PC-3 (cell line): Measurements from ENCODE around the gene TGFB2. TPM values are rescaled to one million over a fixed set of nuclear protein-coding genes. Genes with fewer than 3 reads are reported as not detected.

Experiments
- ATAC-seq: fragments of 200-7000 bp; cut with Tn5 transposase; 2 replicates; pipeline ENCODE4 v1.9.1; 2020; ENCODE audit warnings: mild to moderate bottlenecking, moderate library complexity
- BruUV-seq: library from RNA; stranded (reverse); fragments of 400-500 nt; replicated peaks from 2 replicates; lab custom pipeline; 2021; lab: Mats Ljungman, UMichigan
- CTCF ChIA-PET: fragments of 300-600 bp; sonication (Branson Sonifier 250); formaldehyde crosslinking; loops from one replicate; lab custom pipeline; 2022; ENCODE audit warnings: antibody characterized with exemption; lab: Charles Lee
- POLR2A ChIA-PET: fragments of 300-600 bp; sonication (Branson Sonifier 250); formaldehyde crosslinking; loops from one replicate; lab custom pipeline; 2022; ENCODE audit warnings: antibody characterized with exemption; ENCODE audit not compliant: unreplicated experiment; lab: Charles Lee
- DNase-seq: peaks from one replicate; pipeline ENCODE4 v3.0.0-alpha.2; 2015
- H2AFZ ChIP-seq: fragments of 300-600 bp; sonication (generic); 2 replicates; pipeline ENCODE4 v1.6.0; 2016; ENCODE audit warnings: antibody characterized with exemption, low read length
- H3F3A ChIP-seq: fragments of 300-600 bp; sonication (generic); one replicate; pipeline ENCODE4 v1.6.0; 2017; ENCODE audit warnings: antibody characterized with exemption, low read length, control low read depth, mild to moderate bottlenecking; ENCODE audit not compliant: unreplicated experiment
- H3K27ac ChIP-seq: fragments of 300-600 bp; sonication (generic); 2 replicates; pipeline ENCODE4 v1.5.1; 2016; ENCODE audit warnings: mild to moderate bottlenecking, low read length
- H3K27me3 ChIP-seq: fragments of 300-600 bp; sonication (generic); 2 replicates; pipeline ENCODE4 v1.6.1; 2016; ENCODE audit warnings: low read length, mixed read lengths
- H3K36me3 ChIP-seq: fragments of 300-600 bp; sonication (generic); 2 replicates; pipeline ENCODE4 v1.6.1; 2016; ENCODE audit warnings: low read depth, mixed run types, low read length, mixed read lengths
- H3K4me1 ChIP-seq: fragments of 300-600 bp; sonication (generic); 2 replicates; pipeline ENCODE4 v1.5.1; 2016; ENCODE audit warnings: low read length; ENCODE audit not compliant: insufficient read depth
- H3K4me2 ChIP-seq: fragments of 300-600 bp; sonication (generic); 2 replicates; pipeline ENCODE4 v1.6.0; 2016; ENCODE audit warnings: low read length
- H3K4me3 ChIP-seq: fragments of 300-600 bp; sonication (generic); 2 replicates; pipeline ENCODE4 v1.5.1; 2016; ENCODE audit warnings: mild to moderate bottlenecking, low read length, mixed read lengths
- H3K79me2 ChIP-seq: fragments of 300-600 bp; sonication (generic); 2 replicates; pipeline ENCODE4 v1.6.1; 2017; ENCODE audit warnings: low read length, mixed read lengths
- H3K9ac ChIP-seq: fragments of 300-600 bp; sonication (generic); 2 replicates; pipeline ENCODE4 v1.6.0; 2016; ENCODE audit warnings: mild to moderate bottlenecking, low read length
- H3K9me2 ChIP-seq: fragments of 300-600 bp; sonication (generic); replicated peaks from 2 replicates; pipeline ENCODE4 v1.6.1; 2016; ENCODE audit warnings: mixed run types, low read length, mixed read lengths
- H3K9me3 ChIP-seq: fragments of 300-600 bp; sonication (generic); 2 replicates; pipeline ENCODE4 v1.6.1; 2016; ENCODE audit warnings: low read length, mixed read lengths
- H4K20me1 ChIP-seq: fragments of 300-600 bp; sonication (generic); 2 replicates; pipeline ENCODE4 v1.6.1; 2016; ENCODE audit warnings: low read length, mixed read lengths
- CTCF ChIP-seq: fragments of 300-600 bp; sonication (generic); conservative IDR thresholded peaks from 2 replicates; pipeline ENCODE4 v1.5.1; 2017; ENCODE audit warnings: antibody characterized with exemption, low read depth, mild to moderate bottlenecking, low read length
- EZH2 ChIP-seq: fragments of 300-600 bp; sonication (generic); IDR thresholded peaks from one replicate; pipeline ENCODE4 v1.6.1; 2017; ENCODE audit warnings: antibody characterized with exemption, mild to moderate bottlenecking, low read length; ENCODE audit not compliant: unreplicated experiment
- EZH2phosphoT487 ChIP-seq: fragments of 300-600 bp; sonication (generic); IDR thresholded peaks from 2 replicates; pipeline ENCODE4 v1.6.1; 2018; ENCODE audit warnings: mild to moderate bottlenecking, antibody characterized with exemption, low read length, borderline replicate concordance
- intact Hi-C: fragments of 100-400 bp; cut with micrococcal nuclease; formaldehyde crosslinking; loops from 2 replicates; pipeline ENCODE4 v1.9.0; 2023
- total RNA-seq: library from RNA; depleted of rRNA; stranded (reverse); fragments of >200 nt; gene quantifications from 2 replicates; pipeline ENCODE4 v1.2.3, GENCODE V29; 2014

Gene TGFB2
- total RNA-seq, 1 experiment from 2014 or later, result 50.3 TPM

- Histone ChIP-seq H3K27ac (no peak overlapping the region), H3K9ac (no peak overlapping the region), H2AFZ (no peak overlapping the region), H3K4me1 (peaks cover 16% of the 10 kb centered on the region), H3K27me3 (no peaks in the 10 kb centered on the region), H3K4me3 (no peak overlapping the region), H3K4me2 (no peak overlapping the region), H4K20me1 (no peaks in the 10 kb centered on the region), H3F3A (no peaks in the 10 kb centered on the region), H3K79me2 (peaks cover 90% of the 10 kb centered on the region), H3K9me2 (no peaks in the 10 kb centered on the region), H3K36me3 (peaks cover 26% of the 10 kb centered on the region), H3K9me3 (no peaks in the 10 kb centered on the region)
- POLR2A ChIA-PET, result no interaction called here
- BruUV-seq, result no TSS peak
- intact Hi-C loops, result no loop called here
- TF ChIP-seq EZH2phosphoT487, result no peak
- no peak for TF ChIP-seq EZH2
- no peak for TF ChIP-seq CTCF
- DNase-seq (no peak), ATAC-seq (no peak)
- CTCF ChIA-PET, result no interaction called here
Measured at GRCh38 chr1:218392780-218393179, 47.6 kb downstream of the TGFB2 start.

DNA sequence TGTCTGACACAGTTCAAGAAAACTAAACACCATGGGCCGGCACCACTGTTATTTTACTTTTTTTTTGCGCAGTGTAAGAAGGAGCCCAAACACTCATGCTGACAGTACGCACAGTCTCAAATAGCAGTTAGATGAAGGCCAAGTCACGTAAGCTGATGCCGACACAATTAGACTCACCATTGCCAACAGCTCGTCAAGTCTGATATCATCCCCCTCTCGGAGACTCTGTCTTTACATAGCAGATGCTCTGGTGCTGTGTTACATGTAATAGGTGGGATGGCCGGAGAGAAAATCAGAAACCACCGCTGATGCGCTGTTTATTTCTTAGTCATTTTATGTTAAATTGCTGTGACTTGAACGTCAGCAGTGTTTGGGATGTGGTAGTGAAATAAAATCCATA is 49.3 kb downstream of the TGFB2 start:
- no peak overlapping the region for H3K4me2 ChIP-seq
- H3F3A ChIP-seq, result no peaks in the 10 kb centered on the region
- H2AFZ ChIP-seq, result no peak overlapping the region
- ATAC-seq (no peak), DNase-seq (no peak)
- no peaks in the 10 kb centered on the region for H3K27me3 ChIP-seq
- H3K27ac ChIP-seq, result no peak overlapping the region
- BruUV-seq, result no TSS peak
- no peak overlapping the region for H3K4me3 ChIP-seq
- H3K9me3 ChIP-seq, result no peaks in the 10 kb centered on the region
- intact Hi-C loops, result no loop called here
- H3K79me2 ChIP-seq, result peaks cover 88% of the 10 kb centered on the region
- H3K9ac ChIP-seq, result no peak overlapping the region
- ChIA-PET CTCF (no interaction called here), POLR2A (no interaction called here)
- H3K36me3 ChIP-seq, result peaks cover 24% of the 10 kb centered on the region
- no peak for TF ChIP-seq EZH2
- TF ChIP-seq CTCF, result no peak
- no peak for TF ChIP-seq EZH2phosphoT487
- H3K9me2 ChIP-seq, result no peaks in the 10 kb centered on the region
- no peaks in the 10 kb centered on the region for H4K20me1 ChIP-seq
- H3K4me1 ChIP-seq, result peaks cover 27% of the 10 kb centered on the region

GRCh38 chr1:218394989-218395388 is 49.9 kb downstream of the TGFB2 start:
- H3K9me2 ChIP-seq, result no peaks in the 10 kb centered on the region
- intact Hi-C loops, result no loop called here
- DNase-seq (no peak), ATAC-seq (no peak)
- H3K4me1 ChIP-seq, result peaks cover 27% of the 10 kb centered on the region
- TF ChIP-seq EZH2 (no peak), EZH2phosphoT487 (no peak), CTCF (no peak)
- H3F3A ChIP-seq, result no peaks in the 10 kb centered on the region
- H4K20me1 ChIP-seq, result no peaks in the 10 kb centered on the region
- no peak overlapping the region for H2AFZ ChIP-seq
- no peak overlapping the region for H3K9ac ChIP-seq
- ChIA-PET CTCF (no interaction called here), POLR2A (no interaction called here)
- H3K36me3 ChIP-seq, result peaks cover 26% of the 10 kb centered on the region
- peaks cover 88% of the 10 kb centered on the region for H3K79me2 ChIP-seq
- H3K27me3 ChIP-seq, result no peaks in the 10 kb centered on the region
- BruUV-seq, result no TSS peak
- no peak overlapping the region for H3K4me2 ChIP-seq
- H3K9me3 ChIP-seq, result no peaks in the 10 kb centered on the region
- no peak overlapping the region for H3K4me3 ChIP-seq
- H3K27ac ChIP-seq, result no peak overlapping the region
